Panc1 (cell line): ENCODE results near the gene TSPAN16. TPM values are rescaled to one million over a fixed set of nuclear protein-coding genes. Genes with fewer than 3 reads are reported as not detected.

Source experiments
- ATAC-seq: fragments of 200-7000 bp; cut with Tn5 transposase; 2 replicates; pipeline ENCODE4 v1.9.1; 2020; ENCODE audit warnings: mild to moderate bottlenecking, moderate library complexity
- BruUV-seq: library from RNA; stranded (reverse); fragments of 400-500 nt; replicated peaks from 2 replicates; lab custom pipeline; 2021; lab: Mats Ljungman, UMichigan
- CTCF ChIA-PET: fragments of 300-600 bp; sonication (Branson Sonifier 250); formaldehyde crosslinking; loops from one replicate; lab custom pipeline; 2022; ENCODE audit warnings: antibody characterized with exemption; lab: Charles Lee
- POLR2A ChIA-PET: fragments of 300-600 bp; sonication (Branson Sonifier 250); formaldehyde crosslinking; loops from one replicate; lab custom pipeline; 2022; ENCODE audit warnings: antibody characterized with exemption; lab: Charles Lee
- DNase-seq: peaks from one replicate; pipeline ENCODE4 v3.0.0-alpha.2; 2010; ENCODE audit warnings: low read depth, low spot score
- H3K27ac ChIP-seq: 2 replicates; pipeline ENCODE4 v1.5.1; 2011; ENCODE audit warnings: mild to moderate bottlenecking, low read length, inconsistent platforms
- H3K27me3 ChIP-seq: fragments of 200-500 bp; sonication (Bioruptor generic); 2 replicates; pipeline ENCODE4 v1.6.0; 2014; ENCODE audit warnings: low read length, inconsistent platforms; ENCODE audit not compliant: control insufficient read depth, insufficient read depth
- H3K36me3 ChIP-seq: fragments of 200-500 bp; sonication (Bioruptor generic); 2 replicates; pipeline ENCODE4 v1.5.1; 2014; ENCODE audit warnings: inconsistent platforms, mild to moderate bottlenecking, low read length, moderate library complexity; ENCODE audit not compliant: control insufficient read depth, insufficient read depth
- H3K4me1 ChIP-seq: 2 replicates; pipeline ENCODE4 v1.5.1; 2011; ENCODE audit warnings: inconsistent platforms, mild to moderate bottlenecking, low read length, moderate library complexity; ENCODE audit not compliant: control insufficient read depth, insufficient read depth
- H3K4me3 ChIP-seq, 2 experiments: 2 replicates each; pipeline ENCODE4 v1.5.1; 2011 to 2012; ENCODE audit warnings: low read depth in 2 of 2, low read length in 2 of 2, mild to moderate bottlenecking in 2 of 2, inconsistent platforms in 1 of 2, moderate library complexity in 1 of 2
- H3K9me3 ChIP-seq: fragments of 200-500 bp; sonication (Bioruptor generic); 2 replicates; pipeline ENCODE4 v1.5.1; 2014; ENCODE audit warnings: low read depth, mild to moderate bottlenecking, inconsistent platforms, low read length, moderate library complexity; ENCODE audit not compliant: control insufficient read depth, insufficient read depth
- CTCF ChIP-seq: fragments of 450-650 bp; IDR thresholded peaks from 2 replicates; pipeline ENCODE4 v1.5.1; 2017; ENCODE audit warnings: mild to moderate bottlenecking
- POLR2AphosphoS5 ChIP-seq: IDR thresholded peaks from 2 replicates; pipeline ENCODE4 v1.6.1; 2012; ENCODE audit warnings: mild to moderate bottlenecking, low read depth, low read length, moderate library complexity
- REST ChIP-seq, 2 experiments: IDR thresholded peaks; 2 replicates each; pipeline ENCODE4 v1.6.1; 2011 to 2012; ENCODE audit warnings: low read depth in 2 of 2, control low read depth in 1 of 2, low read length in 1 of 2, mild to moderate bottlenecking in 1 of 2, moderate library complexity in 1 of 2; ENCODE audit not compliant: insufficient read depth in 1 of 2
- SIN3A ChIP-seq: IDR thresholded peaks from 2 replicates; pipeline ENCODE4 v1.6.1; 2012; ENCODE audit warnings: low read depth, mild to moderate bottlenecking, low read length, moderate library complexity, borderline replicate concordance; ENCODE audit not compliant: insufficient read depth
- TCF7L2 ChIP-seq: IDR thresholded peaks from 2 replicates; pipeline ENCODE4 v1.6.1; 2011; ENCODE audit warnings: mild to moderate bottlenecking, low read depth, low read length, inconsistent platforms
- in situ Hi-C: cut with HindIII; loops from 2 replicates; pipeline ENCODE4 v1.10.0; 2016; ENCODE audit warnings: low sequenced_read_pairs, low pct_unique_long_range_greater_than_20kb
- intact Hi-C: fragments of 100-400 bp; cut with micrococcal nuclease; formaldehyde crosslinking; loops from one replicate; pipeline ENCODE4 v1.10.0; 2022; ENCODE audit not compliant: unreplicated experiment
- total RNA-seq: library from RNA; stranded (reverse); gene quantifications from one replicate; pipeline ENCODE4 v1.2.1, GENCODE V29; 2021; ENCODE audit not compliant: unreplicated experiment

The TSPAN16 gene
- total RNA-seq, 1 experiment from 2014 or later, result not detected

GRCh38 chr19:11247391-11247790 lies 48.6 kb upstream of the TSPAN16 start:
- in situ Hi-C loops (no loop called here), intact Hi-C loops (no loop called here)
- CTCF ChIA-PET, result no interaction called here
- TF ChIP-seq SIN3A, result no peak
- TF ChIP-seq CTCF, result no peak
- TF ChIP-seq POLR2AphosphoS5, result no peak
- no peak for TF ChIP-seq REST (IDR thresholded peaks at IDR 0.05; ENCODE audit: insufficient read depth in 1 of 2, low read depth in 2 of 2, low read length in 1 of 2)
- no peak for TF ChIP-seq TCF7L2
- H3K4me3 ChIP-seq, result no peak overlapping the region
- POLR2A ChIA-PET, result no interaction called here
- DNase-seq (no peak), ATAC-seq (no peak)
- no peaks in the 10 kb centered on the region for H3K36me3 ChIP-seq
- H3K4me1 ChIP-seq, result no peaks in the 10 kb centered on the region; the same call in 1 of the 2 replicates
- no peaks in the 10 kb centered on the region for H3K9me3 ChIP-seq
- H3K27ac ChIP-seq, result no peak overlapping the region
- BruUV-seq, result no TSS peak
- no peaks in the 10 kb centered on the region for H3K27me3 ChIP-seq

- no peak for TF ChIP-seq TCF7L2
- no peak for TF ChIP-seq REST (IDR thresholded peaks at IDR 0.05; ENCODE audit: insufficient read depth in 1 of 2, low read depth in 2 of 2, low read length in 1 of 2)
- no peak for TF ChIP-seq CTCF
- no peak for TF ChIP-seq POLR2AphosphoS5
- TF ChIP-seq SIN3A, result no peak
- Histone ChIP-seq H3K27ac (no peak overlapping the region), H3K9me3 (no peaks in the 10 kb centered on the region), H3K4me1 (no peaks in the 10 kb centered on the region; the same call in 1 of the 2 replicates), H3K36me3 (no peaks in the 10 kb centered on the region), H3K4me3 (no peak overlapping the region), H3K27me3 (no peaks in the 10 kb centered on the region)
- in situ Hi-C loops (no loop called here), intact Hi-C loops (no loop called here)
- BruUV-seq, result no TSS peak
- ChIA-PET POLR2A (no interaction called here), CTCF (interaction anchor here (0.6 kb wide), 1 partner anchor 14 kb away, joined by 3 read pairs; no protein-coding TSS in a partner anchor)
- no peak for ATAC-seq
- no peak for DNase-seq
Measured at GRCh38 chr19:11247934-11248333, 48.0 kb upstream of the TSPAN16 start.
